ENCODE data around the gene DOP1B. TPM values are rescaled to one million over a fixed set of nuclear protein-coding genes. Genes with fewer than 3 reads are reported as not detected.

The DOP1B gene
- total RNA-seq, 2 donors from 2014 or later: 7.8 to 8.0 TPM

- no peak overlapping the region for H3K27ac ChIP-seq (ENCODE audit: low read depth, low read length)
- TF ChIP-seq CTCF (conservative IDR thresholded peaks at IDR 0.05): no peak
- H3K27ac Mint-ChIP-seq: no peak overlapping the region
- DNase-seq: no peak
- H3K9me3 Mint-ChIP-seq: no peaks in the 10 kb centered on the region
- no peaks in the 10 kb centered on the region for H3K4me1 Mint-ChIP-seq
- H3K9ac ChIP-seq (ENCODE audit: extremely low read depth, low read length, poor library complexity, severe bottlenecking): no peak overlapping the region
- H3K4me3 ChIP-seq (ENCODE audit: low read length): no peak overlapping the region
- H3K36me3 ChIP-seq (ENCODE audit: control insufficient read depth, insufficient read depth, low read length): no peaks in the 10 kb centered on the region
- no peak overlapping the region for H3K4me3 Mint-ChIP-seq
- no peaks in the 10 kb centered on the region for H3K27me3 ChIP-seq (ENCODE audit: control insufficient read depth, insufficient read depth, low read length, poor library complexity, severe bottlenecking)
- no peaks in the 10 kb centered on the region for H3K4me1 ChIP-seq (ENCODE audit: control insufficient read depth, insufficient read depth, low read length)
- whole genome bisulfite sequencing, 2 experiments (ENCODE audit: insufficient coverage in 1 of 2, insufficient read length in 1 of 2): 85 to 95% methylated on average over 6 to 10 of the region's 10 CpGs
- H3K9me3 ChIP-seq (ENCODE audit: control insufficient read depth, low read length): no peaks in the 10 kb centered on the region
- H3K36me3 Mint-ChIP-seq (ENCODE audit: low read depth): peaks cover 3% of the 10 kb centered on the region
- no peaks in the 10 kb centered on the region for H3K27me3 Mint-ChIP-seq (ENCODE audit: insufficient read depth)
Measured at GRCh38 chr21:36202726-36203602, 46.3 kb downstream of the DOP1B start.

- no peak overlapping the region for H3K27ac Mint-ChIP-seq
Measured at GRCh38 chr21:36203603-36203889, 46.9 kb downstream of the DOP1B start.

GRCh38 chr21:36204980-36205379 lies 48.4 kb downstream of the DOP1B start:
- 93 to 100% methylated on average over 6 of the region's 6 CpGs for WGBS, 2 experiments (ENCODE audit: insufficient coverage in 1 of 2, insufficient read length in 1 of 2)
- Mint-ChIP-seq H3K27ac (no peak overlapping the region), H3K27me3 (ENCODE audit: insufficient read depth) (no peaks in the 10 kb centered on the region), H3K9me3 (no peaks in the 10 kb centered on the region), H3K4me3 (no peak overlapping the region), H3K36me3 (ENCODE audit: low read depth) (peaks cover 3% of the 10 kb centered on the region), H3K4me1 (peaks cover 2% of the 10 kb centered on the region)
- H3K9ac ChIP-seq (ENCODE audit: extremely low read depth, low read length, poor library complexity, severe bottlenecking): no peak overlapping the region
- no peak for TF ChIP-seq CTCF (conservative IDR thresholded peaks at IDR 0.05)
- no peaks in the 10 kb centered on the region for H3K9me3 ChIP-seq (ENCODE audit: control insufficient read depth, low read length)
- no peak overlapping the region for H3K27ac ChIP-seq (ENCODE audit: low read depth, low read length)
- no peaks in the 10 kb centered on the region for H3K27me3 ChIP-seq (ENCODE audit: control insufficient read depth, insufficient read depth, low read length, poor library complexity, severe bottlenecking)
- no peaks in the 10 kb centered on the region for H3K4me1 ChIP-seq (ENCODE audit: control insufficient read depth, insufficient read depth, low read length)
- no peaks in the 10 kb centered on the region for H3K36me3 ChIP-seq (ENCODE audit: control insufficient read depth, insufficient read depth, low read length)
- no peak for DNase-seq
- no peak overlapping the region for H3K4me3 ChIP-seq (ENCODE audit: low read length)

More at GRCh38 chr21:36203603-36203889, 46.9 kb downstream of the DOP1B start:
- Histone ChIP-seq H3K4me3 (ENCODE audit: low read length) (no peak overlapping the region), H3K27ac (ENCODE audit: low read depth, low read length) (no peak overlapping the region), H3K27me3 (ENCODE audit: control insufficient read depth, insufficient read depth, low read length, poor library complexity, severe bottlenecking) (no peaks in the 10 kb centered on the region), H3K9ac (ENCODE audit: extremely low read depth, low read length, poor library complexity, severe bottlenecking) (no peak overlapping the region), H3K36me3 (ENCODE audit: control insufficient read depth, insufficient read depth, low read length) (no peaks in the 10 kb centered on the region), H3K4me1 (ENCODE audit: control insufficient read depth, insufficient read depth, low read length) (no peaks in the 10 kb centered on the region), H3K9me3 (ENCODE audit: control insufficient read depth, low read length) (no peaks in the 10 kb centered on the region)
- no peak for TF ChIP-seq CTCF (conservative IDR thresholded peaks at IDR 0.05)
- Mint-ChIP-seq H3K36me3 (ENCODE audit: low read depth) (peaks cover 3% of the 10 kb centered on the region), H3K4me1 (no peaks in the 10 kb centered on the region), H3K9me3 (no peaks in the 10 kb centered on the region), H3K27me3 (ENCODE audit: insufficient read depth) (no peaks in the 10 kb centered on the region), H3K4me3 (no peak overlapping the region)
- no peak for DNase-seq
- WGBS, 2 experiments (ENCODE audit: insufficient coverage in 1 of 2, insufficient read length in 1 of 2): 40 to 42% methylated on average over 1 of the region's 1 CpG

All from endodermal cell (in vitro differentiated cells).